Measurements from ENCODE around the gene RAB17. TPM values are rescaled to one million over a fixed set of nuclear protein-coding genes. Genes with fewer than 3 reads are reported as not detected.
A peak's percentile ranks its signal among the peaks of the same experiment; 100 is the strongest.

The RAB17 gene
- polyA plus RNA-seq, 1 experiment = 0.10 TPM

DNA sequence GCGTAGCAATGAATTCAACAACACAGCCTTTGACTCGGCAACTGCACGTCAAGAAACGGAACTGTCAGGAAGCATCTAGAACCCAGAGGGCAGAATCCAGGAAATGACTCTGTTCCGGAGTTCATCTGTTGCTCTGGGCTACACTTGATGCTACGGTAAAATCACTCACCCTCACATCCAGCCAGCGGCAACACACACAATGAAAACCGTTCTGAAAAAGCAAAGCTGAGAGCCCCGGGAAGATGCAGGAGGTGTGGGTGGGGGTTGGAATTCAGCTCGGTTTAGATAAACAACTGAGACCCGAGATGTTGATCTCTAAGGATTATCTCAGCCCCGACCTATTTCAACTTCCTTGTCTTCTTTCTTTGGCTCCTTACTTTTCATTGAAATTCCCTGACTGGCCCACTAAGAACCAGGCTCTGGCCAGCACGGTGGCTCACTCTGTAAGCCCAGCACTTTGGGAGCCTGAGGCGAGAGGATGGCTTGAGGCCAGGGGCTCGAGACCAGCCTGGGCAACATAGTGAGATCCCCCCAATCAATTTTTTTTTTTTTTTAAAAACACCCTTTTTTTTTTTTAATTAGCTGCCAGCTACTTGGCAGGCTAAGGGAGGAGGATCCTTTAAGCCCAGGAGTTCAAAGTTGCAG, 13.3 kb upstream of the RAB17 start:
- peak; percentile 15 for DNase-seq (ENCODE audit: low read depth, low spot score)
- H3K9me3 ChIP-seq (ENCODE audit: control insufficient read depth, insufficient read depth, low read length) = no peaks in the 10 kb centered on the region
- CTCF ChIA-PET = interaction anchor here (0.7 to 1.0 kb wide), 4 partner anchors 31 to 141 kb away, joined by 3 read pairs; no protein-coding TSS in a partner anchor
- POLR2A ChIA-PET = interaction anchor here (0.7 kb wide), 1 partner anchor 22 kb away, joined by 3 read pairs; no protein-coding TSS in a partner anchor
- no peak overlapping the region for H3K4me3 ChIP-seq (ENCODE audit: low read depth, low read length)
- TF ChIP-seq, protein P1, sequence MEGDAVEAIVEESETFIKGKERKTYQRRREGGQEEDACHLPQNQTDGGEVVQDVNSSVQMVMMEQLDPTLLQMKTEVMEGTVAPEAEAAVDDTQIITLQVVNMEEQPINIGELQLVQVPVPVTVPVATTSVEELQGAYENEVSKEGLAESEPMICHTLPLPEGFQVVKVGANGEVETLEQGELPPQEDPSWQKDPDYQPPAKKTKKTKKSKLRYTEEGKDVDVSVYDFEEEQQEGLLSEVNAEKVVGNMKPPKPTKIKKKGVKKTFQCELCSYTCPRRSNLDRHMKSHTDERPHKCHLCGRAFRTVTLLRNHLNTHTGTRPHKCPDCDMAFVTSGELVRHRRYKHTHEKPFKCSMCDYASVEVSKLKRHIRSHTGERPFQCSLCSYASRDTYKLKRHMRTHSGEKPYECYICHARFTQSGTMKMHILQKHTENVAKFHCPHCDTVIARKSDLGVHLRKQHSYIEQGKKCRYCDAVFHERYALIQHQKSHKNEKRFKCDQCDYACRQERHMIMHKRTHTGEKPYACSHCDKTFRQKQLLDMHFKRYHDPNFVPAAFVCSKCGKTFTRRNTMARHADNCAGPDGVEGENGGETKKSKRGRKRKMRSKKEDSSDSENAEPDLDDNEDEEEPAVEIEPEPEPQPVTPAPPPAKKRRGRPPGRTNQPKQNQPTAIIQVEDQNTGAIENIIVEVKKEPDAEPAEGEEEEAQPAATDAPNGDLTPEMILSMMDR (IDR thresholded peaks at IDR 0.05; ENCODE audit: low read depth, low read length) = no peak
- H3K27me3 ChIP-seq (ENCODE audit: control insufficient read depth, insufficient read depth, low read length) = no peaks in the 10 kb centered on the region
- peak overlapping the region; percentile 47 for H3K27ac ChIP-seq (ENCODE audit: low read depth, low read length)

DNA sequence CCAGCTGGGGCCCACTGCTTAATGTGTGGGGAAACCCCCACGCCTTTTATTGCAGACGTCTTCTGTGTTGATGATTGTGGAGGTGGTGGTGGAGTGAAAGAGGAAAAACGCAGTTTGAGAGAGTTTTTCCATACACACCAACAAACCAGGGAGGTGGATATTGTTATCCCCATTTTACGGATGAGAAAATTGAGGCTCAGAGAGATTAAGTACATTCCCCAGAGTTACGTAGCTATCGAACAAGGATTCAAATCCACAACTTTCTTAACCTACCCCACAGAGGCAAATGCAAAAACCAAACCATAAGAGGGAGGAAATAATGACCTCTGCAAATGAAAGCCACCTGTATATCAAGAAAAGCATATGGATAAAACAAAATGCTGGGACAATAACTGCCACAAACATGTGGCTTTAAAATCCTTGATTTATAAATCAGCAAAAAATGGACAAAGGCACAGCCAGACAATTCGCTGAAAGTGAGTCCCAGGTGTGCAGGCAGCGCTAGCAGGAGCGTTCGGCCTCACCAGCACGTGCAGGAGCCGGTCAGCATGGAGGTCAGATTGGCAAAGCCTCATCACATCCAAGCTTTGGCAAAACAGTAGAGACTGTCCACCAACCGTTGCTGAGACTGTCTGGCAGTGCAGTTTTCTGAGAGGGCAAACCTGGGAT, 12.6 kb upstream of the RAB17 start:
- ChIA-PET POLR2A (no interaction called here), CTCF (interaction anchor here (1.0 to 1.6 kb wide), 2 partner anchors 31 kb away, joined by 3 to 5 read pairs; no protein-coding TSS in a partner anchor)
- no peak overlapping the region for H3K4me3 ChIP-seq (ENCODE audit: low read depth, low read length)
- H3K27me3 ChIP-seq (ENCODE audit: control insufficient read depth, insufficient read depth, low read length) = no peaks in the 10 kb centered on the region
- TF ChIP-seq, protein P1 (IDR thresholded peaks at IDR 0.05; ENCODE audit: low read depth, low read length) = no peak
- H3K27ac ChIP-seq (ENCODE audit: low read depth, low read length) = no peak overlapping the region
- DNase-seq (ENCODE audit: low read depth, low spot score) = no peak
- no peaks in the 10 kb centered on the region for H3K9me3 ChIP-seq (ENCODE audit: control insufficient read depth, insufficient read depth, low read length)

DNA sequence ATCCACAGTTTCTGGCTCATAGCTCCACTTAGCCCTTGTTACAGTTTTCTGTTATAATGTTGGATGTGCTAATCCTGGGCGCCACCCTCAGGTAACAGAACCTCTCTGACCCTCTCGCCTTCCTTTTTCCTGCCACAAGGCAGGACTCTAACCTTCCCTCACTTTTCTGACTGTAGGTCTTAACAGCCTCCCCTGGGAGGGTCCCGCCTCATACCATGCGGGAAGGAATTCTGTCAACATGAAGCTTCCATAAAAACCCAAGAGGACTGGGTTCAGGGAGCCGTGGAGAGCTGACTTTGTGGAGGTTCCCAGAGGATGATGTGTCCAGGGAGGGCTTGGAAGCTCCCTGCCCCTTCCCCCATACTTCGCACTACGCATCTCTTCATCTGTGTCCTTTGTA, 11.9 kb upstream of the RAB17 start:
- CTCF ChIA-PET = interaction anchor here (1.0 to 1.6 kb wide), 2 partner anchors 11 to 30 kb away, joined by 3 to 5 read pairs; no protein-coding TSS in a partner anchor
- Histone ChIP-seq H3K27me3 (ENCODE audit: control insufficient read depth, insufficient read depth, low read length) (no peaks in the 10 kb centered on the region), H3K9me3 (ENCODE audit: control insufficient read depth, insufficient read depth, low read length) (no peaks in the 10 kb centered on the region), H3K27ac (ENCODE audit: low read depth, low read length) (no peak overlapping the region), H3K4me3 (ENCODE audit: low read depth, low read length) (no peak overlapping the region)
- TF ChIP-seq, protein P1 (IDR thresholded peaks at IDR 0.05; ENCODE audit: low read depth, low read length) = no peak
- no peak for DNase-seq (ENCODE audit: low read depth, low spot score)
- POLR2A ChIA-PET = no interaction called here

DNA sequence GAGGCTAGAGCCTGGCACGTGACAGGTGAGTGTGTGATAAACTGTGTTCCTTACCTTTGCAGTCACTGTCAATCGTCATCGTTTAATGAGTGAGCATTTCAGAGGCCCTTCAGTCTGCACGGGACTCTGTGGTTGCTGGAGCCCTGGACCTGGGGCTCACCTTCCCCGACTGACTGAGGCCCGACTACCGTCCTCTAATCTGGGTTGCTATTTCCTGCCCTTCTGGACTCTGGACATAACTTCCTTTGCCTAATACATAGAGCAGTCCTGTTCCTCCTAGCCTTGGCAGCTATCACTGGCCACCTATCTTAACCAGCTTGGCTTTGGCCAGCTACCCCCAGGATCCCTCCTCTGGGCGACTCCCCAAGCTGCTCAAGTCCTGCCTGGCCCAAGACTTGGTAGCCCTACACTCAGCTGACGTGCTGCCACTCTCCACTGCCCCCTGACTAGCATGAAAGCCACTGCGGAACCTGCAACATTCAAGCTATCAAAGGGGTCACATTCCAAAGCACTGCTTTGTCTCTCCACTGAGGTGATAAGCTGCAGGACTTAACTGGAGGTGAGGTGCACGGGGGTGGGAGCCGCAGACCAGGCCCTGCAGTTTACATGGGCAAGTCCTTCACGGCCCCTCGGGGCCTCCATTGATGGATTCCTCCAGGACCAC, 11.1 kb upstream of the RAB17 start:
- Histone ChIP-seq H3K27ac (ENCODE audit: low read depth, low read length) (no peak overlapping the region), H3K9me3 (ENCODE audit: control insufficient read depth, insufficient read depth, low read length) (no peaks in the 10 kb centered on the region), H3K27me3 (ENCODE audit: control insufficient read depth, insufficient read depth, low read length) (no peaks in the 10 kb centered on the region), H3K4me3 (ENCODE audit: low read depth, low read length) (no peak overlapping the region)
- no peak for DNase-seq (ENCODE audit: low read depth, low spot score)
- POLR2A ChIA-PET = no interaction called here
- TF ChIP-seq, protein P1 (IDR thresholded peaks at IDR 0.05; ENCODE audit: low read depth, low read length) = no peak
- CTCF ChIA-PET = interaction anchor here (1.0 to 3.1 kb wide), 5 partner anchors 12 to 144 kb away, joined by 3 to 13 read pairs (median 5); no protein-coding TSS in a partner anchor

Data from AG04450 (cell line).